OCI-LY7 (cell line): ENCODE results near the gene PHACTR4. TPM values are rescaled to one million over a fixed set of nuclear protein-coding genes. Genes with fewer than 3 reads are reported as not detected.
"Not testable (repeated sequence)": the region's sequence is repeated elsewhere in the genome, so short reads cannot be mapped to it uniquely, and the experiment has no call there.

ENCODE experiments used
- BruUV-seq: library from RNA; stranded (reverse); fragments of 400-500 nt; replicated peaks from 2 replicates; lab custom pipeline; 2021; lab: Mats Ljungman, UMichigan
- CTCF ChIA-PET: fragments of 300-600 bp; sonication (Branson Sonifier 250); formaldehyde crosslinking; loops from one replicate; lab custom pipeline; 2022; ENCODE audit warnings: antibody characterized with exemption; ENCODE audit not compliant: unreplicated experiment; lab: Charles Lee
- POLR2A ChIA-PET: fragments of 300-600 bp; sonication (Branson Sonifier 250); formaldehyde crosslinking; loops from one replicate; lab custom pipeline; 2022; ENCODE audit warnings: antibody characterized with exemption; lab: Charles Lee
- DNase-seq: peaks from one replicate; pipeline ENCODE4 v3.0.0-alpha.2; 2015; ENCODE audit warnings: low spot score
- H2AFZ ChIP-seq: fragments of 200-600 bp; sonication (generic), shearing (Covaris generic); 2 replicates; pipeline ENCODE4 v1.6.1; 2014; ENCODE audit warnings: mild to moderate bottlenecking, antibody characterized with exemption, low read length, moderate library complexity
- H3K27ac ChIP-seq: fragments of 200-600 bp; sonication (generic); 2 replicates; pipeline ENCODE4 v1.5.1; 2014; ENCODE audit warnings: mixed run types, low read depth, mild to moderate bottlenecking, moderate library complexity, low read length, inconsistent platforms; ENCODE audit not compliant: poor library complexity, severe bottlenecking
- H3K36me3 ChIP-seq: fragments of 200-600 bp; sonication (generic); 2 replicates; pipeline ENCODE4 v1.6.1; 2014; ENCODE audit warnings: mild to moderate bottlenecking, antibody characterized with exemption, low read length, moderate library complexity, mixed read lengths; ENCODE audit not compliant: insufficient read depth
- H3K4me1 ChIP-seq: fragments of 200-600 bp; sonication (generic); 2 replicates; pipeline ENCODE4 v1.5.1; 2014; ENCODE audit warnings: mild to moderate bottlenecking, low read length; ENCODE audit not compliant: insufficient read depth, poor library complexity, severe bottlenecking
- H3K4me2 ChIP-seq: fragments of 200-600 bp; sonication (generic); 2 replicates; pipeline ENCODE4 v1.6.1; 2014; ENCODE audit warnings: mild to moderate bottlenecking, low read length
- H3K4me3 ChIP-seq: fragments of 200-600 bp; sonication (generic); 2 replicates; pipeline ENCODE4 v1.5.1; 2014; ENCODE audit warnings: mild to moderate bottlenecking, low read depth, low read length; ENCODE audit not compliant: poor library complexity, severe bottlenecking
- H3K79me2 ChIP-seq: fragments of 200-600 bp; sonication (generic); 2 replicates; pipeline ENCODE4 v1.6.1; 2016; ENCODE audit warnings: low read depth, mild to moderate bottlenecking, low read length, moderate library complexity, mixed read lengths; ENCODE audit not compliant: insufficient read depth
- H3K9me2 ChIP-seq: fragments of 200-600 bp; sonication (generic); 2 replicates; pipeline ENCODE4 v1.6.1; 2016; ENCODE audit warnings: mild to moderate bottlenecking, low read length, mixed read lengths; ENCODE audit not compliant: insufficient read depth
- H3K9me3 ChIP-seq: fragments of 200-600 bp; sonication (generic); 2 replicates; pipeline ENCODE4 v1.6.1; 2014; ENCODE audit warnings: mild to moderate bottlenecking, mixed run types, low read length, mixed read lengths
- H4K20me1 ChIP-seq: fragments of 200-600 bp; sonication (generic); 2 replicates; pipeline ENCODE4 v1.6.1; 2014; ENCODE audit warnings: mild to moderate bottlenecking, antibody characterized with exemption, low read length, moderate library complexity, mixed read lengths; ENCODE audit not compliant: insufficient read depth
- EZH2phosphoT487 ChIP-seq: fragments of 200-600 bp; sonication (generic); IDR thresholded peaks from 2 replicates; pipeline ENCODE4 v1.6.1; 2018; ENCODE audit warnings: low read depth, borderline replicate concordance, mild to moderate bottlenecking, mixed run types, antibody characterized with exemption, low read length, moderate library complexity, mixed read lengths
- intact Hi-C: fragments of 100-400 bp; cut with micrococcal nuclease; formaldehyde crosslinking; loops from one replicate; pipeline ENCODE4 v1.10.0; 2022; ENCODE audit not compliant: unreplicated experiment
- total RNA-seq, 2 experiments: library from RNA; depleted of rRNA in 1 of 2; stranded (reverse); fragments of >200 nt in 1 of 2; shearing (Covaris generic) in 1 of 2; gene quantifications; 2 replicates each; pipeline ENCODE4 v1.2.3, GENCODE V29; 2014 to 2022
- TF ChIP-seq, protein P1 (sequence below): fragments of 200-600 bp; sonication (generic); conservative IDR thresholded peaks from 2 replicates; pipeline ENCODE4 v1.5.1; 2014; ENCODE audit warnings: mild to moderate bottlenecking, antibody characterized with exemption, low read length, moderate library complexity, mixed read lengths

The PHACTR4 gene
- total RNA-seq, 2 experiments from 2014 or later, result 17.8 to 44.9 TPM

DNA sequence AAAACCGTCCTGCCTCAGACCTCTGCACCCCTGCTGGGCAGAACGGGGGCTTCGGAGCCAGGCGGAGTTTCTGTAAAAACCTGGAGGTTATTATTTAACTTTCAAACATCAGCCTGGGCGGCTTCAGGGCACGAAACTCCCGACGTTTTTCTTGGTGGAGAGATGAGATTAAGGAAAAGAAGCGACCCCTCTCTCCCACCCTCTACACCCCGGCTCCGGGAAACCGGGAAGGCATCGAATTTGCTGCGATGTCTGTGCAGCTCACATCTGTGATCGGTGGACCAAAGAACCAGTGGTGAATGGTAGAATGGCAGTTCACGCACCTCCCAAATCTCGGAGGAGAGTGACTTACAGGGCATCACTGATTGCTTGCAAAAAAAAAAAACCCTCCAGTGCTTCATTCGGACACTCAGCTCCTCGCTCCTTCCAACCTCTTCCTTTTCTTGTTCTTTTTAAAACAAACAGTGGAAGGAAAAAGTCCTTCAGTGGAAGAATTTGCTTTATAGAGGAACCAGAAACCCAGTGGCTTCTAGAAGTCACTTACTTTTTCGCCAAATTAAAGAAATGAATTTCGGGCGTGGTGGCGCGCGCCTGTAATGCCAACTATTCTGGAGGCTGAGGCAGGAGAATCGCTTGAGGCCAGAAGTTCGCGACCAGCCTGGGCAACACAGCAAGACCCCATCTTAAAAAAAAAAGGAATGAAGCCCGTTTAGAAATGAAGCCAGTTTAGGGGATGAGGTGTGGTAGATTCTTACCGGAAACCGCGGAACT lies 884 bp downstream of the PHACTR4 start:
- Histone ChIP-seq H3K4me1 (peaks cover 25% of the 10 kb centered on the region), H3K9me2 (no peaks in the 10 kb centered on the region), H3K79me2 (peaks cover 51% of the 10 kb centered on the region; the same call in 1 of the 2 replicates), H3K27ac (peak overlapping the region; percentile 76), H4K20me1 (no peaks in the 10 kb centered on the region), H3K4me2 (peak overlapping the region; percentile 86), H3K36me3 (peaks cover 5% of the 10 kb centered on the region), H2AFZ (peak overlapping the region; percentile 99), H3K4me3 (peak overlapping the region; percentile 81), H3K9me3 (no peaks in the 10 kb centered on the region)
- intact Hi-C loops, result no loop called here
- CTCF ChIA-PET, result no interaction called here
- POLR2A ChIA-PET, result interaction anchor here (0.6 to 1.2 kb wide), 3 partner anchors 42 to 1892 kb away, joined by 3 read pairs; partner anchors contain the start of gene MED18
- TF ChIP-seq, protein P1, sequence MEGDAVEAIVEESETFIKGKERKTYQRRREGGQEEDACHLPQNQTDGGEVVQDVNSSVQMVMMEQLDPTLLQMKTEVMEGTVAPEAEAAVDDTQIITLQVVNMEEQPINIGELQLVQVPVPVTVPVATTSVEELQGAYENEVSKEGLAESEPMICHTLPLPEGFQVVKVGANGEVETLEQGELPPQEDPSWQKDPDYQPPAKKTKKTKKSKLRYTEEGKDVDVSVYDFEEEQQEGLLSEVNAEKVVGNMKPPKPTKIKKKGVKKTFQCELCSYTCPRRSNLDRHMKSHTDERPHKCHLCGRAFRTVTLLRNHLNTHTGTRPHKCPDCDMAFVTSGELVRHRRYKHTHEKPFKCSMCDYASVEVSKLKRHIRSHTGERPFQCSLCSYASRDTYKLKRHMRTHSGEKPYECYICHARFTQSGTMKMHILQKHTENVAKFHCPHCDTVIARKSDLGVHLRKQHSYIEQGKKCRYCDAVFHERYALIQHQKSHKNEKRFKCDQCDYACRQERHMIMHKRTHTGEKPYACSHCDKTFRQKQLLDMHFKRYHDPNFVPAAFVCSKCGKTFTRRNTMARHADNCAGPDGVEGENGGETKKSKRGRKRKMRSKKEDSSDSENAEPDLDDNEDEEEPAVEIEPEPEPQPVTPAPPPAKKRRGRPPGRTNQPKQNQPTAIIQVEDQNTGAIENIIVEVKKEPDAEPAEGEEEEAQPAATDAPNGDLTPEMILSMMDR, result peak; percentile 59
- TF ChIP-seq EZH2phosphoT487, result no peak
- DNase-seq, result peak; percentile 77
- BruUV-seq, result no TSS peak

DNA sequence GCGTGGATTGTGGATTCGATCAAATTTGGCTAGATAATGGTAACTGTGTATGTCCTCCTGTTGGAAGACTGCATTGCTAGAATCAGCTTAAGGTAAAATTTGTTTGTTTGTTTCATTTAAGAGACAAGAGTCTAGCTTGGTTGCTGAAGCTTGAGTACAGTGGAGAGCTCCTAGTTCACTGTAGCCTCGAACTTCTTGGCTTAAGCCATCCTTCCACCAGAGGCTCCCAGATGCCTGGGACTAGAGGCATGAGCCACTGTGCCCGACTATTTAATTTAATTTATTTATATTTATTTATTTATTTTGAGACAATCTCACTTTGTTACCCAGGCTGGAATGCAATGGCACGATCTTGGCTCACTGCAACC lies 1.5 kb downstream of the PHACTR4 start:
- BruUV-seq, result TSS peak; percentile 84
- H3K9me2 ChIP-seq, result no peaks in the 10 kb centered on the region
- peaks cover 25% of the 10 kb centered on the region for H3K4me1 ChIP-seq
- H2AFZ ChIP-seq, result no peak overlapping the region
- peak overlapping the region; percentile 81 for H3K4me3 ChIP-seq
- TF ChIP-seq, protein P1, result no peak
- TF ChIP-seq EZH2phosphoT487, result no peak
- ChIA-PET POLR2A (interaction anchor here (0.6 to 1.2 kb wide), 2 partner anchors 19 to 97 kb away, joined by 3 to 4 read pairs; no protein-coding TSS in a partner anchor), CTCF (no interaction called here)
- intact Hi-C loops, result no loop called here
- peak overlapping the region; percentile 86 for H3K4me2 ChIP-seq
- H3K9me3 ChIP-seq, result no peaks in the 10 kb centered on the region
- no peak for DNase-seq
- peaks cover 56% of the 10 kb centered on the region; the same call in 1 of the 2 replicates for H3K79me2 ChIP-seq
- H4K20me1 ChIP-seq, result no peaks in the 10 kb centered on the region
- H3K36me3 ChIP-seq, result peaks cover 5% of the 10 kb centered on the region
- no peak overlapping the region for H3K27ac ChIP-seq

DNA sequence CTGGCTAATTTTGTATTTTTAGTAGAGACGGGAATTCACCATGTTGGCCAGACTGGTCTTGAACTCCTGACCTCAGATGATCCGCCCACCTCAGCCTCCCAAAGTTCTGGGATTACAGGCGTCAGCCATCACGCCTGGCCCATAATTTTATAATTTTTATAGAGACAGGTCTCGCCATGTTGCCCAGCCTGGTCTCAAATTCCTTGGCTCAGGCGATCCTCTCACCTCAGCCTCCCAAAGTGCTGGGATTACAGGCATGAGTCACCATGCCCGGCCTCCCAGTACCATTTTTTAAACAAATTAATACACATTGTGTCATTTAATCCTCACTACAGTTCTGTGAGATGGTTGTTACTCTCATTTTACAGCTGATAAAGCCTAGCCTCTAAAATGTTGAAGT lies 3.9 kb downstream of the PHACTR4 start:
- H4K20me1 ChIP-seq, intact Hi-C loops, H3K36me3 ChIP-seq, H3K9me3 ChIP-seq, H2AFZ ChIP-seq, H3K27ac ChIP-seq, BruUV-seq, H3K4me3 ChIP-seq, H3K9me2 ChIP-seq, CTCF ChIA-PET, DNase-seq: not testable (repeated sequence)
- peaks cover 27% of the 10 kb centered on the region for H3K4me1 ChIP-seq
- H3K4me2 ChIP-seq, result 0 out of 2 replicates have a peak overlapping the region, but pooled peaks have one; percentile 0
- H3K79me2 ChIP-seq, result peaks cover 58% of the 10 kb centered on the region; the same call in 1 of the 2 replicates
- POLR2A ChIA-PET, result interaction anchor here (1.0 kb wide), 1 partner anchor 135 kb away, joined by 3 read pairs; no protein-coding TSS in a partner anchor
